Mesothelial cell of epicardium (in vitro differentiated cells): ENCODE measurements around the gene TLL2. TPM values are rescaled to one million over a fixed set of nuclear protein-coding genes. Genes with fewer than 3 reads are reported as not detected.

Source experiments
- DNase-seq, 2 experiments: peaks; one replicate each; pipeline ENCODE4 v3.0.0; 2021; ENCODE audit warnings: low spot score in 2 of 2; ENCODE audit not compliant: unreplicated experiment in 2 of 2
- H3K27ac Mint-ChIP-seq: 2 replicates; pipeline ENCODE4 v1.8.0; 2021; ENCODE audit warnings: mixed read lengths
- H3K27me3 Mint-ChIP-seq: 2 replicates; pipeline ENCODE4 v1.8.0; 2021; ENCODE audit warnings: low read depth, mixed read lengths
- H3K36me3 Mint-ChIP-seq: 2 replicates; pipeline ENCODE4 v1.8.0; 2021; ENCODE audit warnings: mixed read lengths
- H3K4me1 Mint-ChIP-seq: 2 replicates; pipeline ENCODE4 v1.8.0; 2021; ENCODE audit warnings: mixed read lengths
- H3K4me3 Mint-ChIP-seq: 2 replicates; pipeline ENCODE4 v1.8.0; 2021; ENCODE audit warnings: mild to moderate bottlenecking, moderate library complexity, mixed read lengths
- H3K9me3 Mint-ChIP-seq: 2 replicates; pipeline ENCODE4 v1.8.0; 2021; ENCODE audit warnings: mixed read lengths
- total RNA-seq: library from RNA; stranded (reverse); gene quantifications from 3 replicates; pipeline ENCODE4 v1.2.1, GENCODE V29; 2021
- TF ChIP-seq, protein P1 (sequence below): fragments of 200-600 bp; sonication (generic); IDR thresholded peaks from one replicate; pipeline ENCODE4 v1.5.0; 2021; ENCODE audit warnings: antibody characterized with exemption; ENCODE audit not compliant: unreplicated experiment

TLL2 gene
- total RNA-seq, 1 donor from 2014 or later: 1.4 TPM

- Mint-ChIP-seq H3K27ac (no peak overlapping the region), H3K4me1 (no peaks in the 10 kb centered on the region), H3K9me3 (peaks cover 16% of the 10 kb centered on the region), H3K27me3 (peaks cover 59% of the 10 kb centered on the region), H3K36me3 (no peaks in the 10 kb centered on the region), H3K4me3 (no peak overlapping the region)
- no peak for DNase-seq
- TF ChIP-seq, protein P1, sequence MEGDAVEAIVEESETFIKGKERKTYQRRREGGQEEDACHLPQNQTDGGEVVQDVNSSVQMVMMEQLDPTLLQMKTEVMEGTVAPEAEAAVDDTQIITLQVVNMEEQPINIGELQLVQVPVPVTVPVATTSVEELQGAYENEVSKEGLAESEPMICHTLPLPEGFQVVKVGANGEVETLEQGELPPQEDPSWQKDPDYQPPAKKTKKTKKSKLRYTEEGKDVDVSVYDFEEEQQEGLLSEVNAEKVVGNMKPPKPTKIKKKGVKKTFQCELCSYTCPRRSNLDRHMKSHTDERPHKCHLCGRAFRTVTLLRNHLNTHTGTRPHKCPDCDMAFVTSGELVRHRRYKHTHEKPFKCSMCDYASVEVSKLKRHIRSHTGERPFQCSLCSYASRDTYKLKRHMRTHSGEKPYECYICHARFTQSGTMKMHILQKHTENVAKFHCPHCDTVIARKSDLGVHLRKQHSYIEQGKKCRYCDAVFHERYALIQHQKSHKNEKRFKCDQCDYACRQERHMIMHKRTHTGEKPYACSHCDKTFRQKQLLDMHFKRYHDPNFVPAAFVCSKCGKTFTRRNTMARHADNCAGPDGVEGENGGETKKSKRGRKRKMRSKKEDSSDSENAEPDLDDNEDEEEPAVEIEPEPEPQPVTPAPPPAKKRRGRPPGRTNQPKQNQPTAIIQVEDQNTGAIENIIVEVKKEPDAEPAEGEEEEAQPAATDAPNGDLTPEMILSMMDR: no peak
Observed at GRCh38 chr10:96431211-96431970, 82.3 kb downstream of the TLL2 start.

DNA sequence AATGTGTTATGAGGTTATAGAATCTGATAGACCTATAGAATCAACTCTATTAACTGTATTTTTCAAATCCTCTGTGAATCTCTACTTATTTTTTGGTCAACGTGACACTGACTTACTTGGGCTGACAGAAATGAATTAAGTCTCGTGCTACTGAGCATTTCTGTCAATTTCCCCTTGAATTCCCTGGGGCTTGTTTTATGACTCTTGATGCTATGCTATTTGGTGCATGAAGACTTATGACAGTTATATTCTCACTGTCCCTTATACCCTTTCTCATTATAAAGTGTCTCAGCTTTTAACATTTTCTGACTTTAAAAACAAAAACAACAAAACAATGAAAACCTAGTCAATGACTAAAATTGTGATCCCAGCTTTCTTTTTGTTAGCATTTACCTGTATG lies 86.4 kb downstream of the TLL2 start:
- Mint-ChIP-seq H3K9me3 (no peaks in the 10 kb centered on the region), H3K27ac (no peak overlapping the region), H3K4me1 (peaks cover 3% of the 10 kb centered on the region), H3K27me3 (peaks cover 65% of the 10 kb centered on the region), H3K36me3 (no peaks in the 10 kb centered on the region), H3K4me3 (no peak overlapping the region)
- no peak for DNase-seq
- TF ChIP-seq, protein P1: no peak

DNA sequence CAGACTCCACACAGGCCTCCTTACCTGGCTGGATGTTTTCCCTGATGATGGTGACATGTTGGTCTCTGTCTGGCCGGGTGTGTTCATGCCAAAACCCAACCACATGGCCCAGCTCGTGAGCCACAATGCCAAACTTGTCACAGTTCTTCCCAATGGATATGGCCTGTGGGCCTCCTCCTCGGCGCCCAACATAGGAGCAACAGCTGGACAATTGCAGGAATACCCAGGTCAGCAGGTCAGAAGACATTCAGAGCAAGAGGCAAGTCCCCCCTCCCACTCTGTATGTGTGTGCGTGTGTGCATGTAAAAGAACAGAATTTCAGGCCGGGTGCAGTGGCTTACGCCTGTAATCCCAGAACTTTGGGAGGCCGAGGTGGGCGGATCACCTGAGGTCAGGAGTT lies 91.2 kb downstream of the TLL2 start:
- Mint-ChIP-seq H3K4me1 (peaks cover 26% of the 10 kb centered on the region), H3K36me3 (no peaks in the 10 kb centered on the region), H3K27ac (no peak overlapping the region), H3K4me3 (no peak overlapping the region), H3K27me3 (peaks cover 32% of the 10 kb centered on the region), H3K9me3 (no peaks in the 10 kb centered on the region)
- DNase-seq: no peak
- TF ChIP-seq, protein P1: no peak

GRCh38 chr10:96421995-96422394 lies 91.7 kb downstream of the TLL2 start:
- DNase-seq: no peak
- TF ChIP-seq, protein P1: no peak
- no peak overlapping the region for H3K4me3 Mint-ChIP-seq

GRCh38 chr10:96420228-96421009 lies 93.3 kb downstream of the TLL2 start:
- TF ChIP-seq, protein P1: no peak
- no peak for DNase-seq
- Mint-ChIP-seq H3K27me3 (peaks cover 15% of the 10 kb centered on the region), H3K4me3 (no peak overlapping the region), H3K9me3 (no peaks in the 10 kb centered on the region), H3K27ac (peak overlapping the region; percentile 35), H3K36me3 (no peaks in the 10 kb centered on the region), H3K4me1 (peaks cover 26% of the 10 kb centered on the region)

More at GRCh38 chr10:96421995-96422394, 91.7 kb downstream of the TLL2 start:
- peaks cover 26% of the 10 kb centered on the region for H3K27me3 Mint-ChIP-seq
- peak overlapping the region; percentile 61 for H3K27ac Mint-ChIP-seq
- H3K4me1 Mint-ChIP-seq: peaks cover 26% of the 10 kb centered on the region
- H3K9me3 Mint-ChIP-seq: no peaks in the 10 kb centered on the region
- H3K36me3 Mint-ChIP-seq: no peaks in the 10 kb centered on the region
